HG02870 (cell line): ENCODE data around the gene MYDGF.

ENCODE experiments used
- ATAC-seq: cut with Tn5 transposase; IDR thresholded peaks from one replicate; pipeline ENCODE4 v1.9.1; 2021; ENCODE audit warnings: mild to moderate bottlenecking, moderate library complexity; ENCODE audit not compliant: unreplicated experiment

Gene MYDGF

DNA sequence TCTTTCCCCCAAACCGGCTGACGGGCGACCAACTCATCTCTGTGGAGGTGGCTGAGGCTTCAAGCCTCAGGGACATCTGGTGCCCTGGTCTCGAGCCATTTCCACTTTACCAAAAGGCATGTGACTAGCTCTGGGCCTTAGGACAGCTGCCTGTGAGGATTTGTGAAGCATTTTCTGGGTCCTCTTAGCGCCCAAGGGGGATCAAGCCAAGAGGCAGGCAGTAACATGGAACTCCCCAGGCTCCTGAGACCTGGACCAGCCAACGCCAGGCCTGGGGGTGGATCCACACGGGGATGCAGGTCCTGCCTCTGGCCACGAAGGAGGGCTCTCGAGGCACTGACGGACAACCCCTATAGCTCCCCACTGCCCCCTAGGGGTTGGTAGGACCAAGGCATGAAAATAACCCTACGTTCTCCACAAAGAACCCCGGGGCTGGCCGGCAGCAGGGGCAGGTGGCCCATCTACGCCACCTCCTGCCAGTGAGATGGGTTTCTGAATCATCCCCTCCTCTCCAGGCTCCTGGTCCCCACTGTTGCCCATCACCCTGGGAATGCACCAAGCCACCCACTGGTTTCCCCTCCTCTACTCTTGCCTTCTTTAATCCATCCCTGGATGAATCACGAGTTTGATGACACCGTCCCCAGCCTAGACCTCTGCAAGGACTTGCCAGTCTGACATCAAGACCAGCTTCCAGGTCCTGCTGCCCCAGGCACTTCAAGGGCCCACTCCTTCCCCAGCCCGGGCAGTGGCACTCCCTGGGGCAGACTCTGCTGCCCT is 7.0 kb upstream of the MYDGF start:
- ATAC-seq, result no peak

DNA sequence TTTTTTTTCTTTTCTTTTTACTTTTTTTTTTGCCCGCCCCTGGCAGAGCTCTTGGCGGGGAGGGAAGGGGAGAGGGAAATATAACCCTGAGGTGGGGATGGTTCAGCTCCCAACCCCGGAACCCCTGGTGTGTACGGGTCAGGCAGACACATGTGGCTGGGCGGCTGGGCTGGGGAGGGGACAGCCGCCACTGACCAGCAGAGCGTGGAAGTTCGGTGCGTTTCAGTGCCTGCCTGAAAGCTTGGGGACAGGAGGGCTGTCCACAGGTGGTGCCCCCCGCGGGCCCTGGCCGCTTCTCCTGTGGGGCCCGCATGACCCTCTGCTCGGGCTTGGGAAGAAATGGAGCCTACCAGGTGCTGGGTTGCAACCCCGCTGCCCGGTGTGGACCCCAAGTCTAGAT is 5.2 kb upstream of the MYDGF start:
- ATAC-seq, result no peak

DNA sequence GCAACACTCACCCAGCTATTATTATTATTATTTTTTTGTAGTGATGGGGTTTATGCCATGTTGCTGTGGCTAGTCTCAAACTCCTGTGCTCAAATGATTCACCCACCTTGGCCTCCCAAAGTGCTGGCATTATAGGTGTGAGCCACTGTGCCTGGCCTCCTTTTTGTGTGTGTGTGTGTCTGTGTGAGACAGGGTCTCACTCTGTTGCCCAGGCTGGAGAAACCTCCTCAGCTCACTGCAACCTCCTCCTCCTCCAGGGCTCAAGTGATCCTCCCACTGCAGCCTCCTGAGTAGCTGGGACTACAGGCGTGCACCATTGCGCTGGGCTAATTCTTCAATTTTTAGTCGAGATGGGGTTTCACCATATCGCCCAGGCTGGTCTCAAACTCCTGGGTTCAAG is 3.6 kb upstream of the MYDGF start:
- no peak for ATAC-seq

DNA sequence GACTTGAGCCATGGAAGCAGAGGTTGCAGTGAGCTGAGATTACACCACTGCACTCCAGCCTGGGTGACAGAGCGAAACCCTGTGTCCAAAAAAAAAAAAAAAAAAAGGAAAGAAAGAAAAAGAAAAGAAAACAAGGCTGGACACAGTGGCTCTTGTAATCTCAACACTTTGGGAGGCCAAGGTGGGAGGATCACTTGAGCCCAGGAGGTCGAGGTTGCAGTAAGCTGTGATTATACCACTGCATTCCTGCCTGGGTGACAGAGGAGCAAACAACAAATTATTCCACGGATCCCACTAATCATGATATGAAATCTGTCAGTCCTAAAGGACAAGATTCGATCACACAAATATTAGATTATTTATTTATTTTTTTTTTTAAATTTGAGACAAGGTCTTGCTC is 3.1 kb upstream of the MYDGF start:
- ATAC-seq, result no peak

DNA sequence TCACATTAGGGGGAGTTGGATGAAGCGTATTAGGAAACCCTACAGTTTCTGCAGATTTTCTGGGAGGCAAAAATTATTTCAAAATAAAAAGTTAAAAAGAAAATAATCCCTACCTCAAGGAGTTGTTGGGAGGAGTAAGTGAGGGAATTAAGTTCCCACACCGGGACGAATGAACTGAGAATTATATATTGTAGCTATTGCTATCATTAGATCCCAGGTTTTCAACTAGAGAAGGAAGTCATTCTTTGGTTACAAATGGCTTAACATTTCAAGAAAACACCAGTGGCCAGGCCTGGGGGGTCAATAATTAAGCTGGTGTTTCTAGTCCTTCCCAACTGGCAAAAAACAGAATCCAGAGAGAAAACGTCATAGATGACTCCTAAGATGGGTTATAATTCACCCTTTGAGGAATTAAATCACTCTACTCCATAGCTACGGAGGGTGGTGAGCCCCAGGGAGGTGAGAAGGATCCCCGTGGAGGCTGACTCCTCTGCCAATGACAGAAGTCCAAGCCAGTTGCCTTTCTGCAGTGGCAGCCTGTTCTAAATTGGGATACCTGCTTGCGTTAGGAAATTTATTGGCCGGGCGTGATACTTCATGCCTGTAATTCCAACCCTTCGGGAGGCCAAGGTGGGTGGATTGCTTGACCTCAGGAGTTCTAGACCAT is 1.2 kb upstream of the MYDGF start:
- ATAC-seq, result no peak

DNA sequence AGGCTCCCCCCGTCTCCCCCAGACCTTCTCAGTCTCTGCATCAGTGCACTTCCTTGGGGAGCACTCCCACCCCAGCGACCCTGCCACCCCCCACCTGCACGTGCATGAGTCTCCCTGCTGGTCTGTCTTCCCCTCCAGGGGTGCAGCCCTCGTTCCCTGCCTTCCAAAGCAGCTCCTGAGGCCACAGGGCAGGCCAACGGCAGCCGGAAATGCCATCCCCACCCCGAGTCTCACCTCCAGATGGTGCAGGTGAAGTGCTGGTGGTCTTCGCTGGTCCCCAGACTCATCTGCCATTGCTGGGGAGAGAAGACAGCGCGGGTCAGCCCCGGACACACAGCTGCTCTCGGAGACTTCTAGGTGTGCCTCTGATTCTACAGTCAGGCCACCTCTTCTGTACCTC is 5.5 kb downstream of the MYDGF start:
- no peak for ATAC-seq

DNA sequence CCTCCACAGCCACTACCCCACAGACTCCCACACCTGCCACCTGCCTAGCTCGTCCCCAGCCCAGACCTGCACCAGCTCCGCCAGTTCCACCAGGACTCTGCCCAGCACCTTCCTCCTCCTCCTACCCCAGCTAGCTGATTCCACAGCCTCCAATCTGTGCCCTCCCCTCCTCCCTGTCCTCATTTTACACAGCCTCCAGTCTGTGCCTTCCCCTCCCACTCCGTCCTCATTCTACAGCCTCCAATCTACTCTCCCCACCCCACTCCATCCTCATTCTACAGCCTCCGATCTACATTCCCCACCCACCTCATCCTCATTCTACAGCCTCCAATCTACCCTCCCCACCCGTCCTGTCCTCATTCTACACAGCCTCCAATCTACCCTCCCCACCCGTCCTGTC is 7.3 kb downstream of the MYDGF start:
- no peak for ATAC-seq

DNA sequence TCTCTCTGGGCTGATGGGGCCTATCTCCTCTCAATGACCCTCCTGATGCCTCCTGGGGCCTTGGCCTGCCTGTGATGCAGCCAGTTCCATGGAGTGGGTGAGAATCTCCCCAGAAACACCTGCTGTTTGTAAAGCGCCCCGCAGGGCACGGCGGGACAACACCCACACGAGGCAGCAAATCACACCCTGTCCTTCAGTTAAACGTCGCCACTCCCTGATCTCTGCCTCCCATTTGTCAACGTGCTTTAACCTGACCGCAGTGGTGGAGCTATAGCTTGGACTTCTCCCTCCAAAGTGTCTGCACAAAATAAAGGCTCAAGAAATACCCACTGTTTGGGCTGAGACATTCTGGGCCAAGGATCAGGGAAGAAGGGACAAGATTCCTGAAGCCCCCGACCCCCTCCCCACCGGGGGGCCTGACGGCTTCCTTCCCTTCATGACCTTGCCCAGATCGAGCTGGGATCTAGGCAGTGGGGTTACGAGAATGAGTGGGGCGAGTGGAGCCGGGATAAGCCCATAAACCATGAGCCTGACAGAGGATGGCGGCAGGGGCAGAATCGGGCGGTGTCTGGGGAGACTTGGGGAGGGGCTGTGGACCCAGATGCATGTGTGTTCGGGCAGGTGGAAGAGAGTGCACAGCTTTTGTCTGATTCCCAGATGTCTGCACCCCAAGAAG is 8.0 kb downstream of the MYDGF start:
- no peak for ATAC-seq

DNA sequence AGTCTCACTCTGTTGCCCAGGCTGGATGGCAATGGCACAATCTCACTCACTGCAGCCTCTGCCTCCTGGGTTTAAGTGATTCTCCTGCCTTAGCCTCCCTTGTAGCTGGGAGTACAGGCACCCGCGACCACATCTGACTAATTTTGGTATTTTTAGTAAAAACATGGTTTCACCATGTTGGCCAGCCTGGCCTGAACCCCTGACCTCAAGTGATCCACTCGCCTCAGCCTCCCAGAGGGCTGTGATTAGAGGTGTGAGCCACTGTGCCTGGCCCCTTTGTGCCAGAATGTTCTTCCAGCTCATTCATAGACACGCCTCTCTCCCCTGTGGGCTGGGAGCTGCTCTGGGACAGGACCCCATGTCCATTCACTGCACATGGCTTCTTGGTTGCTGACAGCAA is 9.1 kb downstream of the MYDGF start:
- no peak for ATAC-seq

DNA sequence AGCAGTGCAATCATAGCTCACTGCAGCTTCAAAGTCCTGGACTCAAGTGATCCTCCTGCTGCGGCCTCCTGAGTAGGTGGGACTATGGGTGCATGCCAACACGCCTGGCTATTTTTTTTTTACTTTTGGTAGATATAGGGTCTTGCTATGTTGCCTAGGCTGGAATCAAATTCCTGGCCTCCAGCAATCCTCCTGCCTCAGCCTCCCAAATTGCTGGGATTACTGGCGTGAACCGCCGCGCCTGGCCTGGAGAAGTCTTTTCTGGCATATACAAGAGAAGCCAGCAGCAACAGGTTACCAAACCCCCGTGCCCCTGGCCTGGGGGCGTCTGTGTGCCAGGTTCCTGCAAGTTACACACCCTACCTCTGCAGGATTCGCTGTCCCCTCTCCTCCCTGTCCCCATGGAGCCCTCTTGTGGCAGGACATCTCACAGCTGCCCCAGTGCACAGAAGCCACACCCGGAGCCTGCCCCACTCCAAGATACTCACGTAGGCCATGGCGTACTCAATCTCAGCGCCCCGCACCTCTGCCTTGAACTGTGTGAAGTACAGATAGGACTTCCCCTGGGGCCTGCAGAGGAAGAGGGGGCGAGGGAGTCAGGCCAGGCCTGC is 9.9 kb downstream of the MYDGF start:
- ATAC-seq, result no peak

DNA sequence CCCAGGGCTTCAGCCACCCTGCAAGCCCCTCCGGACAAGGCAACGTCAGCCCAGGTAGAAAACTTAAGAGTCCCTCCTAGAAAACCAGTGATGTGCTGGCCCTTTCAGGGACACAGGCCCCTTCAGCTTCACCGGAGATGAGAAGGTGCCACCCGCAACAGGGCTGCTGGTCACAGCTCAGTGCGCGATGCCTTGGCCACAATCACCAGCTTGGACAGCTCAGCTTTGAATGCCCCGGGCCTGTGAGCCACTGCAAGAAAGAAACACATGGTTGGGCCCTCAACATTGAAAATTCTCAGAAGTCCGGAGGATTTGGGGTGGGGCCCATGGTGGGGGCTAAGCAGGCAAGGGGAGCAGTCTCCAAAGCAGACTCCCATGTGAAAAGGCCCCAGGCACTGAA is 12.3 kb downstream of the MYDGF start:
- ATAC-seq, result no peak

DNA sequence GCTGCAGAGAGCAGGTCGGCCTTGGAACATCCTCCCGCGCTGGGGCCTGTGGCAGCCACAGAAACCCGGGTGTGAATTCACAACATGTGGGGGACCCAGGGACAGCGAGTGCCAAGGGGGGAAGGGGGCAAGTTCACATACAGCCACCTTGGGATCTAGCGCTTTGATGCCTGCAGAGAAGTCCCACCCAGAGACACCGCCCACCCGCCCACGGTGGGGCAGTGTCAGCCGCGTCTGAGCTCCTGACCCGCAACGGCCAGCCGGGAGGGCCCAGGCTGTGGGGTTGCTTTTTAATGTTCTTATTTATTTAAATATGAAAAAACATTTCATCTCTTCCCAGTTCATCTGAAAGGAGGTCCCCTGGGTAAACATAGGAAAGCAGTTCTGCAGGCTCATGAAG is 12.9 kb downstream of the MYDGF start:
- ATAC-seq, result no peak

DNA sequence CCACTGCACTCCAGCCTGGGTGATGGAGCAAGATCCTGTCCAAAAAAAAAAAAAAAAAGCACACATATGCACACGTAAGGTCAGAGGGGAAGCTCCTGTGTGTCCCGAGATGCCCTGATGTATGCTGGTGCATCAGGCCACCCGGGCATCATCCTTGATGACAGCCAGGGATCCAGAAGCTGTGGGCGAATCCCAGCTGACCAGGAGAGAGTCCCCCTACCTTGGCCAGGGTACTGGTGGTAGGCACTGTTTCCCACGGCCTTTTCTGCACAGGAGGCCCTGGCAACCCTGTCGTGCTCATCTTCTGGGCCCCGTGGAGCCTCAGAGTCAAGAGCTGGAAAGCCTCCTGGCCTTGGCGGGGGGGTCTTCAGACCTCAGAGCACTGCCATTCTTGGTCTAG is 14.0 kb downstream of the MYDGF start:
- no peak for ATAC-seq

DNA sequence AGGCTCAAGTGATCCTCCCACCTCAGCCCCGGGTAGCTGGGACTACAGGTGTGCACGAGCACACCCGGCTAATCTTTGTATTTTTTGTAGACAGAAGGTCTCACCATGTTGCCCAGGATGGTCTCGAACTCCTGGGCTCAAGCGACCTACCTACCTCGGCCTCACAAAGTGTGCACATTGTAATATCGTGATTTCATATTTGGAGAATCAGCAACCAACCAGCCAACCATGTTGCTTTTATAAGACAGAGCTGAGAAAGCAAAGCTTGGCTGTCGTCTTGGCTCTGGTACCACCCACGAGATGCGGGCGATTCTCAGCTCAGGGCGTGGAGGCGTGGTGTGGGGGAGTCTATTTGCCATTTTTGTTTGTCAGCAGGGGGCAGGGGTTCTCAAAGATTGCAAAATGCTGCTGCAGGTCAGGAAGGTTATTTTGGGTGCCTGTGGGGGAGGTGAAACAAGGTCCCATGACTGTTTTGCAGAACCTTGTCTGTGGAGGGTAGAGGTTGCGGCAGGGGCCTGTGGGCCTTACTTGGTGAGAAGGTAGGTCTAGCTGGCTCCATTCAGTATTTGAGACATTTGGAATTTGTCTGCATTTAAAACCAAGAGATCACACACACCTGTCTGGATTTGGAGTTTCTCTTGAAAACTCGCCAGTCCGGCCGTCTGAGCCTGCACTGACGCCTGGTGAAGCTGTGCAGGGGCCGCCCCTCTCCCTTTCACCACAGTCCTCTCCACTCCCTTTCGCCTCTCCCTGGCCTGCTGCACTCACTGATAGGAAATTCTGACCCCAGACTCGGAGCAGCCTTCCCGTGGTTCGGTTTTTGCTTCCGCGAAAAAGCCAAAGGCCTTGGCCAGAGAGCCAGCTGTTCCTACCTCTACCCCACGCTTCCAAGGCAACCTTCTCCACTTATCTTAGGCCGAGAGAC is 15.4 kb downstream of the MYDGF start:
- no peak for ATAC-seq

DNA sequence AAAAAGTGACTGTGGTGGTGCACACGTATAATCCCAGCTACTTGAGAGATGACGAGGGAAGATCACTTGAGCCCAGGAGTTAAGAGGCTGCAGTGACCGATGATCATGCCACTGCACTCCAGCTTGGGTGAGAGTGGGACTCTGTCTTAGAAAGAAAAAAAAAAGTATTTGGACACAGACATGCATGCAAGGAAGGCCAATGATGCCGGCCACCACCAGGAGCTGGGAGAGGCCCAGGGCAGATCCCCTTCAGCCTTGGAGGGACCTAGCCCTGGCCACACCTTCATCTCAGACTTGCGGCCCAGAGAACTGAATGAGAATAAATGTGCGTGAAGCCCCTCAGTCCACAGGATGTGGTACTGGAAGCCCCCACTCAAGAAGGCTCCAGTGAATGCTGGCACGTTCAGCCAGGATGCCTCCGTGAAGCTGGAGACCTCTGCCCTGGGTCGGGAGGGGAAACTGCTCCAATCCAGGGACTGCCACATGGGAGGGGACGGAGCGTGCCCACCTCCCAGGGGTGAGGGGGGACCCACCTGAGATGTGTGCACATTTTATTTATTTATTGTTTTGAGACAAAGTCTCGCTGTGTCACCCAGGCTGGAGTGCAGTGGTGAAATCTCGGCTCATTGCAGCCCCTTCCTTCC is 16.2 kb downstream of the MYDGF start:
- ATAC-seq, result no peak

DNA sequence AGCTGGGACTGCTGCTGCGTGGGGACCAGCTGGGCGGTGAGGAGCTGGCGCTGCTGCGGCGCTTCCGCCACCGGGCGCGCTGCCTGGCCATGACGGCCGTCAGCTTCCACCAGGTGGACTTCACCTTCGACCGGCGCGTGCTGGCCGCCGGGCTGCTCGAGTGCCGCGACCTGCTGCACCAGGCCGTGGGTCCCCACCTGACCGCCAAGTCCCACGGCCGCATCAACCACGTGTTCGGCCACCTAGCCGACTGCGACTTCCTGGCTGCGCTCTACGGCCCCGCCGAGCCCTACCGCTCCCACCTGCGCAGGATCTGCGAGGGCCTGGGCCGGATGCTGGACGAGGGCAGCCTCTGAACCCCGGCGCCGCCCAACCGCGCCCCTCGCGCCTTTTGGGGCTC is 18.1 kb downstream of the MYDGF start:
- no peak for ATAC-seq

DNA sequence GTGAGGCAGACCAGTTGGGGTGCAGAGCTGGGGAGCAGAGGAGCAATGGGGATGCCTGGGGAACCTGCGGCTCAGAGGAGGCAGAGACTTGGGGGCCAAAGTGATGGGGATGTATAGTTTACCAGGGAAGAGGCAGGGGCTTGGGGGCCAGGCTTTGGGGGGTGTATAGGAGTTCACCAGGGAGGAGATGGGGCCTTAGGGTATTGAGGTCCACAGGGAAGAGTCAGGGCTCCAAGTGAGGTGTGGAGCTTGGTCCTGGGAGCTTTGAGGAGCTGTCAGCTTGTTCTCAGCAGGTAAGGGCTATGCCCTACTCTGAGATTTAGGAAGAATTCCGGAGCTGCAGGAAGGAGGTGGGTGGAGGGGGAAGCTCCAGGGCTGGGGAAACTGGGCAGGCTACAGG is 20.0 kb downstream of the MYDGF start:
- no peak for ATAC-seq

DNA sequence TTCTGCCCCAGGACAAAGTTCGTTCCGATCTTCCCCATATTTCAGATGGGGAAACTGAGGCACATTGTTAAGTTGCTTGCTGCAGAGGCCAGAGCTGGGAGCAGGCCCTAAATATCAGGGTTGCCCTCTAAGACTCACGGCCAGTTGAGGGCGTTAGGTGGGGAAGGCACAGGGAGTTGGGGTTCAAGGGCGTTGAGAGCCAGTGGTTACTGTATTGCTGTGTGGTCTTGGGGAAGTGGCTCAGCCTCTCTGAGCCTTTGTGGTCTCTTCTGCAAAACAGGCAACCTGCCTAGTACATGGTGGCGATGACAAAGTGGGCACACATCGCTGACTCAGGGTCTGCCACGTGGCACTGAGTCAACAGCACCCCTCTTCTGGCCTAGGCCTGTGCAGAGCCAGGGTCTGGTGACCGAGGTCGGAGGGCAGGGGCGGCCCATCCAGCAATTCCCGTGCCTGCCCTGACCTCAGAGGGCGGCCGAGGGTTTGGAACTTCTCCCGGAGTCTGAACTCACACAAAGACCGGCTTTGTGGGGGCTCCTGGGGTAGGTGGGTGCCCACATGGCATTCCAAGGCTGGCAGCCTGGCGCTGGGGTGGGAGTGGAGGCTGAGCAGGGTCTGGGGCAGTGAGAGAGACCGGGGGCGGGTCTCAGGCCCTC is 20.6 kb downstream of the MYDGF start:
- no peak for ATAC-seq
